GM12874 (cell line): ENCODE measurements around the gene GPR149.

Experiments
- TF ChIP-seq, protein P1 (sequence below): IDR thresholded peaks from 2 replicates; pipeline ENCODE4 v1.5.1; 2011; ENCODE audit warnings: low read depth, mild to moderate bottlenecking, control low read depth, low read length, moderate library complexity; ENCODE audit not compliant: insufficient read depth

The GPR149 gene

GRCh38 chr3:154310840-154311239, 119.2 kb downstream of the GPR149 start:
- TF ChIP-seq, protein P1, sequence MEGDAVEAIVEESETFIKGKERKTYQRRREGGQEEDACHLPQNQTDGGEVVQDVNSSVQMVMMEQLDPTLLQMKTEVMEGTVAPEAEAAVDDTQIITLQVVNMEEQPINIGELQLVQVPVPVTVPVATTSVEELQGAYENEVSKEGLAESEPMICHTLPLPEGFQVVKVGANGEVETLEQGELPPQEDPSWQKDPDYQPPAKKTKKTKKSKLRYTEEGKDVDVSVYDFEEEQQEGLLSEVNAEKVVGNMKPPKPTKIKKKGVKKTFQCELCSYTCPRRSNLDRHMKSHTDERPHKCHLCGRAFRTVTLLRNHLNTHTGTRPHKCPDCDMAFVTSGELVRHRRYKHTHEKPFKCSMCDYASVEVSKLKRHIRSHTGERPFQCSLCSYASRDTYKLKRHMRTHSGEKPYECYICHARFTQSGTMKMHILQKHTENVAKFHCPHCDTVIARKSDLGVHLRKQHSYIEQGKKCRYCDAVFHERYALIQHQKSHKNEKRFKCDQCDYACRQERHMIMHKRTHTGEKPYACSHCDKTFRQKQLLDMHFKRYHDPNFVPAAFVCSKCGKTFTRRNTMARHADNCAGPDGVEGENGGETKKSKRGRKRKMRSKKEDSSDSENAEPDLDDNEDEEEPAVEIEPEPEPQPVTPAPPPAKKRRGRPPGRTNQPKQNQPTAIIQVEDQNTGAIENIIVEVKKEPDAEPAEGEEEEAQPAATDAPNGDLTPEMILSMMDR, result no peak

- TF ChIP-seq, protein P1, result no peak
Measured at GRCh38 chr3:154307363-154307762, 122.6 kb downstream of the GPR149 start.

DNA sequence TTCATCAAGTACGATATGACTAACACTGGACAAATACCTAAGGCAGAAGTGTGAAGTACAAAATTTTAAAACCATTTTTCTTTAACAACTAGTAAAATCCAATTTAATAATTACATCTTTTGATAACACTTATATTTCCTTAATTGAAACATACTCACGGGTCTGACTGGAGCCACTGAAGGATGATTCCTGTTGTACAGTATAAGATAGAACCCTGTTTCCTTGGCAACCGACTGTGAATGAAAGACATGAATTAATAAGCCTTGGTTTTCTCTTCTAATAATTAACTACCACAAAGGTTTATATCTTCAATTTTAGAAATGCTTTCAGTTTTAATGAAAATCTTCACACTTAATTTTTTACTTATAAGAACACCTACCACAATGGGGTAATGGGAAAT, 125.1 kb downstream of the GPR149 start:
- TF ChIP-seq, protein P1, result no peak

DNA sequence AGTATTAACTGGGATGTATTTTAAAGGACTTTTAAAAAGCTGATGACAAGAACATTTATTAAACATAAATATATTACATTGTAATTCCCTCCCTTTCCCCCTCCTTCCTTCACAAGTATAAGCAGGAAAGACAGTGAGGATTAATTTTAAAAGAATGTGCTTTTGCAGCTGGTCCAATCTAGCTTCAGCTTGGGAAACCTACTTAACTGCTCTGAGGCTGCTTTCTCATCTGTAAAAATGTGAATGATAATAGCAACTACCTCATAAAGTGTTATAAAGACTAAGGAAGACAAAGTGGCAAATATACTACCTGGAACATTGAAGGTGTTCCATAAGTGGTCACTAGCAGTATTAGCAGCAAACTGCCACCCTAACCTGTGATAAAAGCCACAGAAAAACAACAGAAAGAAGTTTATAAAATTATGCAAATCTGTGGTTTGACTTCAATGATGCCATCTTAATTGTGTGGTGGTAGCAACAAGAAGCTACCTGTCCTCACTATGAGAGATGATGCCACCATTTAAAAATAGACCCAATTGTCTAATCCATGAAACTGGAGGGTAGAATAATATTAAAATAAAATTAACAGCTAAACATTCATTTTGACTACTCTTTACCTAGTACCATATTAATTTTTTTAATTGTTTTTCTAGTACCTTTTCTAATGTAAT, 125.7 kb downstream of the GPR149 start:
- TF ChIP-seq, protein P1, result no peak

DNA sequence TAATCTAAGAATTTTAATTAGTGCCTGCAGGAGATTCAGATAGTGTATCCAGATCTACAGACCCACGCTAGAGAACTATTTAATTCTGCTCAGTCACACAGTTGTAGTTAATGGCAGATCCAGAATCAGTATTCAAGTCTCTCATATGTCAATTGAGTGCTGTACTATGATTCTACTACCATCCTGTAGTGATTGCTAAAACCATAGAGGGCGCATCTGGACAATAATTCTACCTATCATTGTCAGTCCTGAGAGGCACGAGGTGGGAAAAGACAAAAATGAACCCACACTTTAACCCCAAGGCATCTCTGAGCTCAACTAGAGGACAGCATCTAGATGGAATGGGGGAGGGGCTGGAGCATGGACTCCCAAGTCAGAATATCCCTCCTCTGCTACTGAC, 128.4 kb downstream of the GPR149 start:
- TF ChIP-seq, protein P1, result no peak

DNA sequence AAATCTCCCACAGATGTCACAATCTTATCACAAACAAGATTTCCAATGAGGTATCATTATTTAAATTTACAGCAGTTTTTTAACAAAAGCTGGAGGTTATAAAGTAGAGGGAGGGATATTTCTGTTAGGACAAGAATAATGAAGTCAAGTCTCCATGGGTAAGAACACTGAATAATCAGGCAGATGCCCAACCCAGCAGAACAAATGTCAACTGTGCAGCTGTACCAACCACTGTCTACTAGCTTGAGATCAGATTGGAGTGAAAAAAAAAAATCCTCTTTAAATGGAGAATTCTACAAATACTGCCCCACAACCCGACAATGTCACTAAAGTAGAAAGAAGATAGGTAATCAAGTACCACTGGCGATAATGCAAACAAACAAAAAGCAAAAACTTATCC, 136.0 kb downstream of the GPR149 start:
- TF ChIP-seq, protein P1, result no peak

GRCh38 chr3:154290187-154290586, 139.8 kb downstream of the GPR149 start:
- TF ChIP-seq, protein P1, result no peak
